CD8-positive, alpha-beta memory T cell (primary cell): ENCODE data around the gene FAM229A. TPM values are rescaled to one million over a fixed set of nuclear protein-coding genes. Genes with fewer than 3 reads are reported as not detected.

ENCODE experiments used
- CTCF ChIA-PET: fragments of 350-600 bp; sonication (Branson Sonifier 250); formaldehyde crosslinking; loops from one replicate; lab custom pipeline; 2021; ENCODE audit warnings: antibody characterized with exemption; lab: Charles Lee
- POLR2A ChIA-PET: fragments of 350-600 bp; sonication (Branson Sonifier 250); formaldehyde crosslinking; loops from one replicate; lab custom pipeline; 2021; ENCODE audit warnings: antibody characterized with exemption; lab: Charles Lee
- DNase-seq, 5 donors: peaks; one replicate each; pipeline versions ENCODE4 v3.0.0 to v3.0.0-alpha.2; 2020 to 2022; ENCODE audit warnings: mixed read lengths in 1 of 5
- H3K27ac ChIP-seq: one replicate; pipeline ENCODE4 v1.7.0; 2013; ENCODE audit warnings: low read depth, mild to moderate bottlenecking, low read length, moderate library complexity
- H3K27me3 ChIP-seq: 2 replicates; pipeline ENCODE4 v1.7.0; 2013; ENCODE audit warnings: low read length, mild to moderate bottlenecking; ENCODE audit not compliant: insufficient read depth, poor library complexity, severe bottlenecking
- H3K36me3 ChIP-seq: 2 replicates; pipeline ENCODE4 v1.7.0; 2013; ENCODE audit warnings: mild to moderate bottlenecking, low read length, moderate library complexity; ENCODE audit not compliant: insufficient read depth
- H3K4me1 ChIP-seq: 2 replicates; pipeline ENCODE4 v1.7.0; 2013; ENCODE audit warnings: mild to moderate bottlenecking, low read length, moderate library complexity; ENCODE audit not compliant: insufficient read depth
- H3K4me3 ChIP-seq: 2 replicates; pipeline ENCODE4 v1.7.0; 2013; ENCODE audit warnings: mild to moderate bottlenecking, low read length
- H3K9me3 ChIP-seq: 2 replicates; pipeline ENCODE4 v1.7.0; 2013; ENCODE audit warnings: mild to moderate bottlenecking, low read length
- H3K27ac Mint-ChIP-seq, 8 donors: one replicate each; pipeline ENCODE4 v1.8.0; 2020 to 2021; ENCODE audit warnings: mixed read lengths in 8 of 8, mild to moderate bottlenecking in 6 of 8, inconsistent platforms in 3 of 8, moderate library complexity in 3 of 8
- H3K27me3 Mint-ChIP-seq, 2 donors: one replicate each; pipeline ENCODE4 v1.8.0; 2020 to 2021; ENCODE audit warnings: mixed read lengths in 2 of 2, mild to moderate bottlenecking in 1 of 2, moderate library complexity in 1 of 2
- H3K36me3 Mint-ChIP-seq, 3 donors: one replicate each; pipeline ENCODE4 v1.8.0; 2020 to 2021; ENCODE audit warnings: mixed read lengths in 3 of 3, inconsistent platforms in 1 of 3, mild to moderate bottlenecking in 1 of 3
- H3K4me1 Mint-ChIP-seq, 3 donors: one replicate each; pipeline ENCODE4 v1.8.0; 2020 to 2021; ENCODE audit warnings: mixed read lengths in 3 of 3, inconsistent platforms in 1 of 3, mild to moderate bottlenecking in 1 of 3
- H3K4me3 Mint-ChIP-seq, 7 donors: one replicate each; pipeline ENCODE4 v1.8.0; 2020 to 2021; ENCODE audit warnings: mixed read lengths in 7 of 7, mild to moderate bottlenecking in 6 of 7, moderate library complexity in 4 of 7, inconsistent platforms in 2 of 7
- H3K9me3 Mint-ChIP-seq, 5 donors: one replicate each; pipeline ENCODE4 v1.8.0; 2020 to 2022; ENCODE audit warnings: mixed read lengths in 5 of 5, mild to moderate bottlenecking in 3 of 5, moderate library complexity in 2 of 5, inconsistent platforms in 1 of 5
- polyA plus RNA-seq: library from polyadenylated mRNA; unstranded; fragments of 300-500 nt; fragmentation: Illumina TruSeq; gene quantifications from one replicate; pipeline ENCODE4 v1.2.3, GENCODE V29; 2021
- total RNA-seq, 2 experiments: library from RNA; stranded (reverse); gene quantifications; one replicate each; pipeline ENCODE4 v1.2.3, GENCODE V29; 2021

FAM229A gene
- total and polyA plus RNA-seq, 3 experiments from 2014 or later, result 0.40 to 5.2 (median 4.4) TPM

GRCh38 chr1:32372149-32372756 lies 10.0 kb upstream of the FAM229A start:
- peak overlapping the region in 7 of 8 donors; percentile 5 to 77 (median 73) for H3K27ac Mint-ChIP-seq
- POLR2A ChIA-PET, result interaction anchor here (0.6 to 1.6 kb wide), 4 partner anchors 21 to 189 kb away, joined by 3 to 8 read pairs (median 4); partner anchors contain the start of gene MARCKSL1

GRCh38 chr1:32367912-32368635 lies 5.8 kb upstream of the FAM229A start:
- Histone ChIP-seq H3K4me1 (peaks cover 13% of the 10 kb centered on the region), H3K36me3 (peaks cover 14% of the 10 kb centered on the region), H3K4me3 (no peak overlapping the region), H3K27me3 (no peaks in the 10 kb centered on the region), H3K27ac (no peak overlapping the region), H3K9me3 (no peaks in the 10 kb centered on the region)
- no peaks in the 10 kb centered on the region for H3K9me3 Mint-ChIP-seq
- H3K36me3 Mint-ChIP-seq, result peaks cover 0 to 72% (median 23%) of the 10 kb centered on the region in 3 donors
- H3K4me1 Mint-ChIP-seq, result peaks cover 16 to 17% (median 17%) of the 10 kb centered on the region in 3 donors
- H3K27me3 Mint-ChIP-seq, result no peaks in the 10 kb centered on the region
- no peak for DNase-seq
- H3K4me3 Mint-ChIP-seq, result no peak overlapping the region
- H3K27ac Mint-ChIP-seq, result no peak overlapping the region
- POLR2A ChIA-PET, result interaction anchor here (0.7 kb wide), 1 partner anchor 15 kb away, joined by 3 read pairs; no protein-coding TSS in a partner anchor
- CTCF ChIA-PET, result interaction anchor here (1.2 to 1.7 kb wide), 2 partner anchors 32 to 228 kb away, joined by 3 to 6 read pairs; partner anchors contain the start of gene MARCKSL1

More at GRCh38 chr1:32372149-32372756, 10.0 kb upstream of the FAM229A start:
- H3K27me3 Mint-ChIP-seq, result no peaks in the 10 kb centered on the region
- peak overlapping the region in 1 of 7 donors; percentile 37 for H3K4me3 Mint-ChIP-seq
- Histone ChIP-seq H3K27ac (no peak overlapping the region), H3K9me3 (no peaks in the 10 kb centered on the region), H3K36me3 (peaks cover 22% of the 10 kb centered on the region), H3K4me1 (peaks cover 13% of the 10 kb centered on the region), H3K4me3 (no peak overlapping the region), H3K27me3 (no peaks in the 10 kb centered on the region)
- CTCF ChIA-PET, result interaction anchor here (0.5 to 2.3 kb wide), 22 partner anchors 13 to 264 kb away, joined by 3 to 24 read pairs (median 4); partner anchors contain the start of genes HDAC1, KPNA6 and MARCKSL1
- peaks cover 0 to 77% (median 17%) of the 10 kb centered on the region in 3 donors for H3K36me3 Mint-ChIP-seq
- no peaks in the 10 kb centered on the region for H3K9me3 Mint-ChIP-seq
- H3K4me1 Mint-ChIP-seq, result peaks cover 16 to 19% (median 18%) of the 10 kb centered on the region in 3 donors
- peak; percentile 42 to 82 (median 69) for DNase-seq

- Histone ChIP-seq H3K9me3 (no peaks in the 10 kb centered on the region), H3K27ac (no peak overlapping the region), H3K4me1 (no peaks in the 10 kb centered on the region), H3K27me3 (no peaks in the 10 kb centered on the region), H3K4me3 (no peak overlapping the region), H3K36me3 (peaks cover 14% of the 10 kb centered on the region)
- Mint-ChIP-seq H3K36me3 (peaks cover 0 to 61% (median 16%) of the 10 kb centered on the region in 3 donors), H3K27ac (peak overlapping the region in 1 of 8 donors; percentile 46), H3K27me3 (peaks cover 3 to 4% of the 10 kb centered on the region in 2 donors), H3K4me1 (peaks cover 11 to 13% (median 12%) of the 10 kb centered on the region in 3 donors), H3K9me3 (no peaks in the 10 kb centered on the region), H3K4me3 (no peak overlapping the region)
- ChIA-PET POLR2A (no interaction called here), CTCF (interaction anchor here (1.2 to 1.7 kb wide), 2 partner anchors 10 to 29 kb away, joined by 3 to 4 read pairs; partner anchors contain the start of gene MARCKSL1)
- DNase-seq, result no peak
These were observed 3.2 kb upstream of the FAM229A start for GRCh38 chr1:32365445-32365844.

GRCh38 chr1:32364836-32365235 lies 2.6 kb upstream of the FAM229A start:
- ChIA-PET CTCF (interaction anchor here (1.2 to 1.7 kb wide), 2 partner anchors 9 to 29 kb away, joined by 3 to 4 read pairs; partner anchors contain the start of gene MARCKSL1), POLR2A (no interaction called here)
- Mint-ChIP-seq H3K9me3 (no peaks in the 10 kb centered on the region), H3K27me3 (peaks cover 3 to 4% of the 10 kb centered on the region in 2 donors), H3K27ac (peak overlapping the region in 1 of 8 donors; percentile 43), H3K4me3 (no peak overlapping the region), H3K4me1 (peaks cover 14 to 16% (median 15%) of the 10 kb centered on the region in 3 donors), H3K36me3 (peaks cover 0 to 61% (median 16%) of the 10 kb centered on the region in 3 donors)
- no peak overlapping the region for H3K27ac ChIP-seq
- H3K9me3 ChIP-seq, result no peaks in the 10 kb centered on the region
- peaks cover 14% of the 10 kb centered on the region for H3K36me3 ChIP-seq
- no peak for DNase-seq
- H3K27me3 ChIP-seq, result no peaks in the 10 kb centered on the region
- no peak overlapping the region for H3K4me3 ChIP-seq
- peaks cover 4% of the 10 kb centered on the region for H3K4me1 ChIP-seq

GRCh38 chr1:32363713-32364112 lies 1.4 kb upstream of the FAM229A start:
- Histone ChIP-seq H3K4me1 (peaks cover 10% of the 10 kb centered on the region), H3K9me3 (no peaks in the 10 kb centered on the region), H3K4me3 (no peak overlapping the region), H3K27ac (no peak overlapping the region), H3K27me3 (no peaks in the 10 kb centered on the region), H3K36me3 (peaks cover 14% of the 10 kb centered on the region)
- H3K36me3 Mint-ChIP-seq, result peaks cover 0 to 51% (median 11%) of the 10 kb centered on the region in 3 donors
- DNase-seq, result no peak
- ChIA-PET CTCF (interaction anchor here (1.0 kb wide), 1 partner anchor 113 kb away, joined by 3 read pairs; the partner anchor contains the start of gene LCK), POLR2A (interaction anchor here (1.0 kb wide), 1 partner anchor 27 kb away, joined by 3 read pairs; the partner anchor contains the start of gene MARCKSL1)
- no peak overlapping the region for H3K4me3 Mint-ChIP-seq
- peaks cover 3 to 4% of the 10 kb centered on the region in 2 donors for H3K27me3 Mint-ChIP-seq
- peak overlapping the region in 1 of 8 donors; percentile 14 for H3K27ac Mint-ChIP-seq
- peaks cover 20 to 23% (median 22%) of the 10 kb centered on the region in 3 donors for H3K4me1 Mint-ChIP-seq
- no peaks in the 10 kb centered on the region for H3K9me3 Mint-ChIP-seq

DNA sequence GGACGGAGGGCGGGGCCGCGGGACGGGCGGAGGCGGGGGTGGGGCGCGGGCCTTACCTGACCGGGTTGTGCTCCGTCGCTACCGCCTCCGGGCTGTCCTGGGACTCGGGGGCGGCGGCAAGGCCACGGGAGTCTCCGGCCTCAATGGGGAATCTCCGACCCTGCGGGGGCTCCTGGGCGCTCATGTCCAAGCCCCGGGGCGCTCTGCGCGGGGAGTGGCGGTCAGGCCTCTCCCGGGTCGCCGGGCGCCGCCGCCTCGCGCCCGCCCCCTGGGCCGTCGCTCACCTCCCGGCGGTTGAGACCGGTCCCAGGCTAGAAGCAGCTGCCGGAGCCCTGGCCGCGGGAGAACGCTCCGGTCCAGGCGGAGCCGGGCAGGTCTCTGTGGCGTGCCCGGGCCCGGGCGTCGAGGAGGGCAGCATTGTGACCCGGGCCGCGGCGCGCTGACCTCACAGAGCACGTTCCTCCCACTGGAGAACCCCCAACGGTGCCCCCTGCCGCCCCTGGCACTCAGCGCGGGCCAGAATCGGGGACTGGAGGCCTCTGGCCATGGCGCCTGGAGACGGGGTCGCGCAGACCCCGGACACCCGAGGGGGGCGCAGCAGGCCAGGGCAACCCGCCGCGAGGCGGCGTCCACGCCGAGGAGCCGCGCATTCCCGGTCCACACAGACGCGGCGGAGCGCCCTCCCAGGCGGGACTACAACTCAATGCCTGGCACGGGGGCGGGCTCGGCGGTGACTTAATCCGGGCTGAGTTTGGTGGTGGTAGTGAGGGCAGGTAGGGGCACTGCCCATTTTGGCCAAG lies 411 bp downstream of the FAM229A start:
- Histone ChIP-seq H3K9me3 (no peaks in the 10 kb centered on the region), H3K4me1 (peaks cover 10% of the 10 kb centered on the region), H3K4me3 (no peak overlapping the region), H3K27me3 (no peaks in the 10 kb centered on the region), H3K36me3 (peaks cover 5% of the 10 kb centered on the region), H3K27ac (no peak overlapping the region)
- Mint-ChIP-seq H3K4me1 (peaks cover 20 to 26% (median 22%) of the 10 kb centered on the region in 3 donors), H3K27me3 (peaks cover 3 to 4% of the 10 kb centered on the region in 2 donors), H3K4me3 (peak overlapping the region in 5 of 7 donors; percentile 35 to 68 (median 65)), H3K9me3 (no peaks in the 10 kb centered on the region), H3K27ac (peak overlapping the region in 1 of 8 donors; percentile 14), H3K36me3 (peaks cover 0 to 32% (median 11%) of the 10 kb centered on the region in 3 donors)
- CTCF ChIA-PET, result interaction anchor here (1.6 kb wide), 1 partner anchor 146 kb away, joined by 3 read pairs; no protein-coding TSS in a partner anchor
- DNase-seq, result peak in 1 of 5 donors; percentile 39
- POLR2A ChIA-PET, result no interaction called here

DNA sequence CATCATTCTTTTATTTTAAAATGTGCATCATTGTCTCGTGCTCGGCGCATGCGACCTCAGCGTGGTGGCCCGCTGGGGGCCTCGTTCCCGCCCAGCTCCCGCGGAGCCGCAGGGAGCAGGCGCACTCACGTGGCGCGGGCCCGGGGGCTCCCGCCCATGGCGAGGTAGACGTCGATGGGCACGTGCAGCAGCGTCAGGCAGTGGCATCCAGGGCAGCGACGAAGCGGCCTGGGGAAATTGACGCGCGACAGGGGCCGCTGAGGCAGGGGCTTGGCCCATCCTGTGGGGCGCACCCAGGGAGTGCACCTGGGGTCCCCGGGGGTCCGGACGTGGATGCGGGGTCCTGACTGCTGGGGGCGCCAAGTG lies 994 bp downstream of the FAM229A start:
- no peak overlapping the region for H3K4me3 Mint-ChIP-seq
- no peak for DNase-seq
- peak overlapping the region in 1 of 8 donors; percentile 71 for H3K27ac Mint-ChIP-seq
- CTCF ChIA-PET, result no interaction called here
- Histone ChIP-seq H3K36me3 (no peaks in the 10 kb centered on the region), H3K27me3 (no peaks in the 10 kb centered on the region), H3K4me3 (no peak overlapping the region), H3K27ac (no peak overlapping the region), H3K9me3 (no peaks in the 10 kb centered on the region), H3K4me1 (peaks cover 10% of the 10 kb centered on the region)
- peaks cover 3 to 4% of the 10 kb centered on the region in 2 donors for H3K27me3 Mint-ChIP-seq
- peaks cover 20 to 26% (median 22%) of the 10 kb centered on the region in 3 donors for H3K4me1 Mint-ChIP-seq
- H3K9me3 Mint-ChIP-seq, result no peaks in the 10 kb centered on the region
- POLR2A ChIA-PET, result no interaction called here
- peaks cover 0 to 27% (median 14%) of the 10 kb centered on the region in 3 donors for H3K36me3 Mint-ChIP-seq
